Measurements from ENCODE around the gene GBP7. TPM values are rescaled to one million over a fixed set of nuclear protein-coding genes. Genes with fewer than 3 reads are reported as not detected.
A peak's percentile ranks its signal among the peaks of the same experiment; 100 is the strongest.

The GBP7 gene
- total RNA-seq, 6 donors from 2014 or later = 0.34 TPM; not detected in 5

DNA sequence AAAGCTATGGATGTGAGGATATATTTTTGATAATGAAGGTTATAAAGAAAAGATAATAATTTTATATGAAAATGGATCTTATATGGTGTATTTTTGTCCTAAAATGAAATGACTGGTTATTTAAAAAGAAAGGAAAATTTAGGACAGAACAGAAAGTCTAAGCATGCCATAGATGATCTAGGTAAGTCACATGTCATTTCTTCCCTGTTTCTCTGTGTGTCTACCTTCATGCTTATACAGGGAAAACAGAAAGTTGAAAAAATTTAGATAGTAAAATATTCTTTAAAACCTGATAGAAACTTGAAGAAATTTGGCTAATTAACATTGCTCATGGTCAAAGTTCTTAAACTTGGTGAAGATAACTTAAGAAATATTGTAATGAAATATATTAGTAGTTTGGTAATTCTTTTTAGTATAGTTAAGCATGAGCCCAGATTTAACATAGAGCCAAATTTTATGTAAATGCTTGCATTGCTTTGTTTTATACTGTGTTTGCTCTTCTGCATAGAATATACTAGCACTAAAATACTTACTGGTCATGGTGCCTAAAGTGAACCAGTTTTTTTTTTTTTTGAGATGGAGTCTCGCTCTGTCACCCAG lies 35.3 kb upstream of the GBP7 start:
- Histone ChIP-seq H3K4me1 (no peaks in the 10 kb centered on the region), H3K27me3 (no peaks in the 10 kb centered on the region), H3K9me3 (no peaks in the 10 kb centered on the region), H3K4me3 (no peak overlapping the region), H3K36me3 (no peaks in the 10 kb centered on the region), H3K27ac (no peak overlapping the region)
- 96 to 100% methylated on average over 1 of the region's 1 CpG for WGBS, 2 donors
- TF ChIP-seq EP300 (IDR thresholded peaks at IDR 0.05) = no peak
- no peak for TF ChIP-seq POLR2AphosphoS5 (IDR thresholded peaks at IDR 0.05)
- TF ChIP-seq, protein P1, sequence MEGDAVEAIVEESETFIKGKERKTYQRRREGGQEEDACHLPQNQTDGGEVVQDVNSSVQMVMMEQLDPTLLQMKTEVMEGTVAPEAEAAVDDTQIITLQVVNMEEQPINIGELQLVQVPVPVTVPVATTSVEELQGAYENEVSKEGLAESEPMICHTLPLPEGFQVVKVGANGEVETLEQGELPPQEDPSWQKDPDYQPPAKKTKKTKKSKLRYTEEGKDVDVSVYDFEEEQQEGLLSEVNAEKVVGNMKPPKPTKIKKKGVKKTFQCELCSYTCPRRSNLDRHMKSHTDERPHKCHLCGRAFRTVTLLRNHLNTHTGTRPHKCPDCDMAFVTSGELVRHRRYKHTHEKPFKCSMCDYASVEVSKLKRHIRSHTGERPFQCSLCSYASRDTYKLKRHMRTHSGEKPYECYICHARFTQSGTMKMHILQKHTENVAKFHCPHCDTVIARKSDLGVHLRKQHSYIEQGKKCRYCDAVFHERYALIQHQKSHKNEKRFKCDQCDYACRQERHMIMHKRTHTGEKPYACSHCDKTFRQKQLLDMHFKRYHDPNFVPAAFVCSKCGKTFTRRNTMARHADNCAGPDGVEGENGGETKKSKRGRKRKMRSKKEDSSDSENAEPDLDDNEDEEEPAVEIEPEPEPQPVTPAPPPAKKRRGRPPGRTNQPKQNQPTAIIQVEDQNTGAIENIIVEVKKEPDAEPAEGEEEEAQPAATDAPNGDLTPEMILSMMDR (IDR thresholded peaks at IDR 0.05) = no peak
- TF ChIP-seq POLR2A (IDR thresholded peaks at IDR 0.05) = no peak
- no peak for ATAC-seq (ENCODE audit: low FRiP score in 2 of 2)
- no peak for DNase-seq

DNA sequence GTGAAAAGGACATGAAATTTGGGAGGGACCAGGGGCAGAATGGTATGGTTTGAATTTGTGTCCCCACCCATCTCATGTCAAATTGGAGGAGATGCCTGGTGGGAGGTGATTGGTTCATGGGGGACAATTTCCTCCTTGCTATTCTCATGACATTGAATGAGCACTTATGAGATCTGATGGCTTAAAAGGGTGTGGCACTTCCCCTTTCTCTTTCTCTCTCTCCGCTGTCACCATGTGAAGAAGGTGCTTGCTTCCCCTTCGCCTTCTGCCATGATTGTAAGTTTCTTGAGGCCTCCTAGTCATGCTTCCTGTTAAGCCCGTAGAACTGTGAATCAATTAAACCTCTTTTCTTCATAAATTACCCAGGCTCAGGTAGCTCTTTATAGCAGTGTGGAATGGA lies 30.6 kb upstream of the GBP7 start:
- H3K27ac ChIP-seq = no peak overlapping the region
- H3K27me3 ChIP-seq = no peaks in the 10 kb centered on the region
- no peak overlapping the region for H3K4me3 ChIP-seq
- H3K9me3 ChIP-seq = peaks cover 0 to 10% (median 3%) of the 10 kb centered on the region in 4 donors
- ATAC-seq (ENCODE audit: low FRiP score in 2 of 2) = no peak
- WGBS, 2 donors = 77 to 85% methylated on average over 3 of the region's 3 CpGs
- no peaks in the 10 kb centered on the region for H3K4me1 ChIP-seq
- no peak for DNase-seq
- TF ChIP-seq, protein P1 (IDR thresholded peaks at IDR 0.05) = no peak
- TF ChIP-seq POLR2AphosphoS5 (IDR thresholded peaks at IDR 0.05) (no peak), POLR2A (IDR thresholded peaks at IDR 0.05) (no peak), EP300 (IDR thresholded peaks at IDR 0.05) (no peak)
- H3K36me3 ChIP-seq = no peaks in the 10 kb centered on the region

DNA sequence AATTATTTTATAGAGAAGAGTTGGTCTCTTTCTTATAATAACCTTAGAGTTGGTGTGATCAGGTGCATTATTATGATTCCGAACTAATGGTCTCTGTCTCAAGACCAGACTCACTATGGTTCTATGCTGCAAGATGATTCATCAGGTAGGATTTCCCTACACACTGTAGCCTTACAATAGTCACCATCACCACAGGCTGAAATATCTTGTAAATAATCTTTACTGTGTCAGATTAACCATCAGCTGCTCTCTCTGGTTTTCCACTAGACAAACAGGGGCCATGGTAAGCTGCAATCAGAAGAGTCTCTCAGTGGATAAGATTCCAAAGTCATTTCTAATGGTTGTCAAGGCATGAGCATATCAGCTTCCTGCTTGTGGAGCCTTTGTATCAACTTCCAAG lies 27.4 kb upstream of the GBP7 start:
- peaks cover 0 to 15% (median 4%) of the 10 kb centered on the region in 4 donors for H3K4me1 ChIP-seq
- H3K36me3 ChIP-seq = no peaks in the 10 kb centered on the region
- H3K9me3 ChIP-seq = peaks cover 0 to 10% (median 3%) of the 10 kb centered on the region in 4 donors
- DNase-seq (no peak), ATAC-seq (ENCODE audit: low FRiP score in 2 of 2) (no peak)
- no peak overlapping the region for H3K27ac ChIP-seq
- H3K27me3 ChIP-seq = no peaks in the 10 kb centered on the region
- H3K4me3 ChIP-seq = no peak overlapping the region
- no peak for TF ChIP-seq POLR2A (IDR thresholded peaks at IDR 0.05)
- TF ChIP-seq, protein P1 (IDR thresholded peaks at IDR 0.05) = no peak
- TF ChIP-seq POLR2AphosphoS5 (IDR thresholded peaks at IDR 0.05) = no peak
- no peak for TF ChIP-seq EP300 (IDR thresholded peaks at IDR 0.05)
- WGBS, 2 donors = 96 to 100% methylated on average over 1 of the region's 1 CpG

DNA sequence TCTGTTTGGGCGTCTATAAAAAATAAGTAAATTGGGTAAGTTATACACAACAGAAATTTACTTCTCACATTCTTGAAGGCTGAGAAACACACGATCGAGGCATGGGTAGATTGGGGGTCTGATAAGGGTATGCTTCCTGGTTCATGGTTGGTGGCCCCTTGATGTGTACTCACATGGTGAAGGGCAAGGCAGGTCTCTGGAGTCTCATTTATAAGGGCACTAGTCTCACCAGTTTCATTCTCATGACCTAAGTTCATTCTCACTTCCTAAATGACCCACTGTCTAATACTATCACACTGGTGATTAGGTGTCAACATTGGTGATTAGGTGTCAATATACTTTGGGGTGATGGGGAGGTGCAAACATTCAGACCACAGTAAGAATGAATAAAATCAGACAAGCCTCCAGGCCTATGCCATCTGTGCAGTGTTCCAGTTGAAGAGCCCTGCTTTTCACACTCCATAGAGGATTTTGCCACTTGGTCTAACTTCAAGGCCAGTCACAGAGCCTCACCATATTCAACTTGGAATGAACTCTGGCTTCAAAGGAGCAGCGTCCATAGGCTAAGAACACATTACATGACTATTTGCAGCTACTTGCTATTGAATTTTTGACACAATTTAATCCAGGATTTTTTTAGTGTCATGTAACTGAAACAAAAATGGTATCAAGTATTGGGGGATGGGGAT lies 25.4 kb upstream of the GBP7 start:
- Histone ChIP-seq H3K9me3 (peaks cover 0 to 10% (median 3%) of the 10 kb centered on the region in 4 donors), H3K4me3 (no peak overlapping the region), H3K27me3 (no peaks in the 10 kb centered on the region), H3K4me1 (peaks cover 0 to 17% (median 4%) of the 10 kb centered on the region in 4 donors), H3K27ac (peak overlapping the region in 3 of 4 donors; percentile 22 to 77 (median 53)), H3K36me3 (no peaks in the 10 kb centered on the region)
- 51 to 52% methylated on average over 4 of the region's 4 CpGs for WGBS, 2 donors
- TF ChIP-seq, protein P1 (IDR thresholded peaks at IDR 0.05) = no peak
- TF ChIP-seq EP300 (IDR thresholded peaks at IDR 0.05) (no peak), POLR2A (IDR thresholded peaks at IDR 0.05) (no peak), POLR2AphosphoS5 (IDR thresholded peaks at IDR 0.05) (no peak)
- ATAC-seq (ENCODE audit: low FRiP score in 2 of 2) (no peak), DNase-seq (no peak)
